Astrocyte (in vitro differentiated cells and primary cell): ENCODE data around the gene CDCA5.

Source experiments
- CTCF ChIP-seq: IDR thresholded peaks from 2 replicates; pipeline ENCODE4 v1.5.1; 2011; ENCODE audit warnings: low read depth, mild to moderate bottlenecking, inconsistent platforms, low read length, moderate library complexity; ENCODE audit not compliant: insufficient read depth
- EZH2 ChIP-seq: IDR thresholded peaks from 2 replicates; pipeline ENCODE4 v1.6.1; 2012; ENCODE audit warnings: mild to moderate bottlenecking, low read length, inconsistent platforms; ENCODE audit not compliant: insufficient read depth

- TF ChIP-seq CTCF (no peak), EZH2 (no peak)
Measured at GRCh38 chr11:65045061-65045460, 38.8 kb downstream of the CDCA5 start.
